SIG-M5 (cell line): Measurements from ENCODE around the gene KNTC1.
"Not testable (repeated sequence)": the region's sequence is repeated elsewhere in the genome, so short reads cannot be mapped to it uniquely, and the experiment has no call there.

ENCODE experiments used
- DNase-seq: peaks from one replicate; lab custom pipeline; 2025; lab: John Stamatoyannopoulos, UW

Gene KNTC1

GRCh38 chr12:122653291-122653690 is 126.2 kb downstream of the KNTC1 start:
- DNase-seq, result not testable (repeated sequence)

GRCh38 chr12:122656298-122656697 is 129.2 kb downstream of the KNTC1 start:
- DNase-seq, result no peak

- no peak for DNase-seq
These were observed 132.5 kb downstream of the KNTC1 start for GRCh38 chr12:122659579-122659978.

GRCh38 chr12:122661246-122661645 is 134.2 kb downstream of the KNTC1 start:
- no peak for DNase-seq

- no peak for DNase-seq
These were observed 134.9 kb downstream of the KNTC1 start for GRCh38 chr12:122661938-122662337.

GRCh38 chr12:122665349-122665748 is 138.3 kb downstream of the KNTC1 start:
- DNase-seq, result no peak

GRCh38 chr12:122665759-122666158 is 138.7 kb downstream of the KNTC1 start:
- no peak for DNase-seq

GRCh38 chr12:122668268-122668667 is 141.2 kb downstream of the KNTC1 start:
- no peak for DNase-seq

- no peak for DNase-seq
These were observed 142.5 kb downstream of the KNTC1 start for GRCh38 chr12:122669397-122670070.

GRCh38 chr12:122672515-122672914 is 145.5 kb downstream of the KNTC1 start:
- DNase-seq, result no peak
